SU-DHL-6 (cell line): ENCODE data around the gene MRPL44.

Source experiments
- H2AFZ ChIP-seq: fragments of 200-600 bp; sonication (generic); 2 replicates; pipeline ENCODE4 v1.6.1; 2014; ENCODE audit warnings: low read depth, mild to moderate bottlenecking, moderate library complexity, mixed read lengths, antibody characterized with exemption, low read length; ENCODE audit not compliant: severe bottlenecking
- H3F3A ChIP-seq: fragments of 200-600 bp; shearing (Covaris generic); 2 replicates; pipeline ENCODE4 v1.6.0; 2016; ENCODE audit warnings: antibody characterized with exemption, mild to moderate bottlenecking; ENCODE audit not compliant: insufficient read depth
- H3K27ac ChIP-seq: fragments of 200-600 bp; sonication (generic); 2 replicates; pipeline ENCODE4 v1.5.1; 2016; ENCODE audit warnings: low read depth, mild to moderate bottlenecking, low read length, moderate library complexity, mixed read lengths
- H3K27me3 ChIP-seq: fragments of 200-600 bp; sonication (generic), shearing (Covaris generic); 2 replicates; pipeline ENCODE4 v1.6.0; 2014; ENCODE audit warnings: mild to moderate bottlenecking, low read length
- H3K36me3 ChIP-seq: fragments of 200-600 bp; sonication (generic); 2 replicates; pipeline ENCODE4 v1.6.1; 2014; ENCODE audit warnings: mild to moderate bottlenecking, low read length, mixed read lengths
- H3K4me2 ChIP-seq: fragments of 300-600, 200-600 bp; shearing (Covaris generic), sonication (generic); 2 replicates; pipeline ENCODE4 v1.6.0; 2014; ENCODE audit warnings: low read length, low read depth, mild to moderate bottlenecking; ENCODE audit not compliant: poor library complexity, severe bottlenecking
- H3K4me3 ChIP-seq: fragments of 200-600 bp; sonication (generic); 2 replicates; pipeline ENCODE4 v1.5.1; 2014; ENCODE audit warnings: antibody characterized with exemption, low read length, mild to moderate bottlenecking, mixed read lengths; ENCODE audit not compliant: insufficient read depth, poor library complexity, severe bottlenecking
- H3K79me2 ChIP-seq: fragments of 200-600 bp; sonication (generic); 2 replicates; pipeline ENCODE4 v1.6.1; 2014; ENCODE audit warnings: mild to moderate bottlenecking, low read length, moderate library complexity; ENCODE audit not compliant: insufficient read depth
- H3K9ac ChIP-seq: fragments of 200-600 bp; sonication (generic); 2 replicates; pipeline ENCODE4 v1.7.0; 2014; ENCODE audit warnings: mild to moderate bottlenecking, low read length
- H3K9me2 ChIP-seq: fragments of 200-600 bp; sonication (generic); replicated peaks from 2 replicates; pipeline ENCODE4 v1.6.1; 2014; ENCODE audit warnings: low read length; ENCODE audit not compliant: insufficient read depth
- H3K9me3 ChIP-seq: fragments of 200-600 bp; sonication (generic); 2 replicates; pipeline ENCODE4 v1.6.1; 2014; ENCODE audit warnings: low read length, mixed read lengths; ENCODE audit not compliant: insufficient read depth
- H4K20me1 ChIP-seq: fragments of 200-600 bp; sonication (generic); 2 replicates; pipeline ENCODE4 v1.6.1; 2014; ENCODE audit warnings: low read depth, mild to moderate bottlenecking, antibody characterized with exemption, low read length, moderate library complexity, mixed read lengths
- CTCF ChIP-seq: fragments of 200-600 bp; sonication (generic); IDR thresholded peaks from one replicate; pipeline ENCODE4 v1.5.1; 2017; ENCODE audit warnings: antibody characterized with exemption, mild to moderate bottlenecking, low read length, moderate library complexity; ENCODE audit not compliant: insufficient read depth, poor library complexity, severe bottlenecking
- EZH2phosphoT487 ChIP-seq: fragments of 200-600 bp; sonication (generic), shearing (Covaris generic); conservative IDR thresholded peaks from 2 replicates; pipeline ENCODE4 v1.6.1; 2018; ENCODE audit warnings: mild to moderate bottlenecking, antibody characterized with exemption, low read length, moderate library complexity, mixed read lengths

MRPL44 gene

DNA sequence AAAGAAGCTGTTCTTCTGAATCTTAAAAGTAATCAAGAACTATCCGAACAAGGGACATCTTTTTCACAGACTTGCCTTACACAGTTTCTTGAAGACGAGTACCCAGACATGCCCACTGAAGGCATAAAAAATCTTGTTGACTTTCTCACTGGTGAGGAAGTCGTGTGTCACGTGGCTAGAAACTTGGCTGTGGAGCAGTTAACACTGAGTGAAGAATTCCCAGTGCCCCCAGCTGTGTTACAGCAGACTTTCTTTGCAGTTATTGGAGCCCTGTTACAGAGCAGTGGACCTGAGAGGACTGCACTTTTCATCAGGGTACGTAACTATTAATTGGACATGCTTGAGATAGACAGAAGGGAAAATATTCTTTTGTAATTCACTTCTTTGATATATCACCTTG lies 2.4 kb downstream of the MRPL44 start:
- H4K20me1 ChIP-seq, result peaks cover 24% of the 10 kb centered on the region
- no peak overlapping the region for H3K9ac ChIP-seq
- peaks cover 33% of the 10 kb centered on the region for H3K36me3 ChIP-seq
- H2AFZ ChIP-seq, result no peak overlapping the region
- H3K79me2 ChIP-seq, result peaks cover 69% of the 10 kb centered on the region
- no peaks in the 10 kb centered on the region for H3K9me3 ChIP-seq
- no peaks in the 10 kb centered on the region for H3K9me2 ChIP-seq
- H3K4me3 ChIP-seq, result no peak overlapping the region
- H3F3A ChIP-seq, result peaks cover 4% of the 10 kb centered on the region; the same call in 1 of the 2 replicates
- no peak for TF ChIP-seq CTCF
- TF ChIP-seq EZH2phosphoT487, result no peak
- no peaks in the 10 kb centered on the region for H3K27me3 ChIP-seq
- H3K27ac ChIP-seq, result no peak overlapping the region
- H3K4me2 ChIP-seq, result peak overlapping the region; percentile 79

DNA sequence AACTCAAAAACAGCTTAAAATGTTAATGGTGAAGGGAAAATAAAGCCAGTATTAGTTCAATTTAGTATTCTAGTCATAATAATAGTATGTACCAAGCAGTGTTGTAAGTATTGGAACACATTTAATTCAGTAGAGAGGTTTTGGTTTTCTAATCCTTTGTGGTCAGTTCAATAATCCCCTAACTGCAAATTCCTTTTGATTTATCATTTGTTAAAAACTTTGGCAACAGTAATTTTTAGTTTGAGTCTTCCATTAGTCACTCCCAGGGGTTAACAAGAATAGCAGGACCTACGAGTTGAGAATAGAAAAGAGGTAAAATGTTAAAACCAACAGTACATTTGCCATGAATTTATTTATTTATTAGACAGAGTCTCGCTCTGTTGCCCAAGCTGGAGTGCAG lies 10.7 kb downstream of the MRPL44 start:
- Histone ChIP-seq H3K9me3 (no peaks in the 10 kb centered on the region), H3K4me2 (no peak overlapping the region), H3K79me2 (peaks cover 19% of the 10 kb centered on the region), H3K27me3 (no peaks in the 10 kb centered on the region), H2AFZ (no peak overlapping the region), H3K36me3 (peaks cover 35% of the 10 kb centered on the region), H4K20me1 (peaks cover 7% of the 10 kb centered on the region; the same call in 1 of the 2 replicates), H3K9me2 (no peaks in the 10 kb centered on the region), H3K4me3 (no peak overlapping the region), H3F3A (peaks cover 14% of the 10 kb centered on the region; the same call in 1 of the 2 replicates), H3K9ac (no peak overlapping the region), H3K27ac (no peak overlapping the region)
- TF ChIP-seq CTCF (no peak), EZH2phosphoT487 (no peak)

DNA sequence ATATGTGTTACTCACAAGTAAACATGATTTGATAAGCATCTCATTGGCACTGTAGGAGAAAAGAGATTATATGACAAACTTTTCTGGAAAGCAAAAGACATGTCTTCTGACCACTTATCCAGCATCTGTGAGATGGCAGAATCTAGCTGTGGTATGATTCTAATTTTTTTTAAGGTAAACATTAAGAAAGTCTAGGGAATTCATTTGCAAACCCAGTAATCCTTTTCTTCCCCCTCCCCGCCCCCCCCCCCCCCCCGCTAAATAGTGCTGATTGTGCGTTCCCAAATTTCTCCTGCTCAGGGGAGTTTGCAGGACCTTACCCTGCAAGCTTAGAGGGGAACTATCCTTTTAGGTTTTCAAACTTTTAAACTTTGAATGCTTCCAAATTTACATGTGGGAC lies 12.1 kb downstream of the MRPL44 start:
- Histone ChIP-seq H3K4me3 (no peak overlapping the region), H2AFZ (no peak overlapping the region), H4K20me1 (no peaks in the 10 kb centered on the region), H3K9ac (no peak overlapping the region), H3F3A (peaks cover 10% of the 10 kb centered on the region; the same call in 1 of the 2 replicates), H3K4me2 (no peak overlapping the region), H3K27me3 (no peaks in the 10 kb centered on the region), H3K27ac (no peak overlapping the region), H3K79me2 (peaks cover 7% of the 10 kb centered on the region; the same call in 1 of the 2 replicates), H3K9me2 (no peaks in the 10 kb centered on the region), H3K9me3 (no peaks in the 10 kb centered on the region), H3K36me3 (peaks cover 24% of the 10 kb centered on the region; the same call in 1 of the 2 replicates)
- TF ChIP-seq CTCF (no peak), EZH2phosphoT487 (no peak)
